A549 (cell line): ENCODE data around the gene DBF4. TPM values are rescaled to one million over a fixed set of nuclear protein-coding genes. Genes with fewer than 3 reads are reported as not detected.

Experiments
- ATAC-seq, 2 experiments: fragments of 200-7000 bp in 1 of 2; fragments of >200 bp in 1 of 2; cut with Nextera tagmentation in 1 of 2; cut with Tn5 transposase in 1 of 2; 3 replicates each; pipeline versions ENCODE4 v1.8.0 to v1.9.1; 2018 to 2020; ENCODE audit warnings: mild to moderate bottlenecking in 1 of 2, moderate library complexity in 1 of 2
- CTCF ChIA-PET: fragments of 300-600 bp; sonication (Branson Sonifier 250); formaldehyde crosslinking; extraction: SDS; loops from one replicate; lab custom pipeline; 2021; ENCODE audit warnings: antibody characterized with exemption, inconsistent platforms; lab: Yijun Ruan, JAX
- POLR2A ChIA-PET: fragments of 350-600 bp; formaldehyde crosslinking; extraction: SDS; loops from one replicate; lab custom pipeline; 2021; ENCODE audit warnings: antibody characterized with exemption, inconsistent platforms; lab: Yijun Ruan, JAX
- DNase-seq, 2 experiments: peaks; one replicate each; pipeline versions ENCODE4 v3.0.0 to v3.0.0-alpha.2; 2011 to 2016; ENCODE audit warnings: low read depth in 1 of 2, low spot score in 1 of 2
- FAIRE-seq: peaks from 2 replicates; lab custom pipeline; 2011; peaks lifted over from hg19 to GRCh38; lab: Jason Lieb, UNC
- H3K27ac ChIP-seq, 2 experiments: fragments of >200 bp; sonication (Bioruptor Twin); formaldehyde crosslinking; 3 replicates each; pipeline ENCODE4 v1.5.1; 2016 to 2017
- H3K4me1 ChIP-seq: fragments of >200 bp; sonication (Bioruptor Twin); formaldehyde crosslinking; 3 replicates; pipeline ENCODE4 v1.6.1; 2016
- H3K4me2 ChIP-seq: fragments of >200 bp; sonication (Bioruptor Twin); formaldehyde crosslinking; 3 replicates; pipeline ENCODE4 v1.6.1; 2016
- H3K4me3 ChIP-seq: fragments of >200 bp; sonication (Bioruptor Twin); formaldehyde crosslinking; 3 replicates; pipeline ENCODE4 v1.5.1; 2016
- H3K9me3 ChIP-seq: fragments of >200 bp; sonication (Bioruptor Twin); formaldehyde crosslinking; 3 replicates; pipeline ENCODE4 v1.6.1; 2016
- BHLHE40 ChIP-seq: IDR thresholded peaks from 2 replicates; pipeline ENCODE4 v1.6.1; 2012; ENCODE audit warnings: low read depth, low read length, inconsistent platforms
- CBX8 ChIP-seq: fragments of 200-600 bp; sonication (generic); IDR thresholded peaks from 2 replicates; pipeline ENCODE4 v1.6.1; 2016
- CHD4 ChIP-seq: fragments of 200-600 bp; sonication (generic); IDR thresholded peaks from 2 replicates; pipeline ENCODE4 v1.6.1; 2016; ENCODE audit warnings: antibody characterized with exemption, mild to moderate bottlenecking, borderline replicate concordance
- EHMT2 ChIP-seq: fragments of 200-600 bp; sonication (generic); IDR thresholded peaks from 2 replicates; pipeline ENCODE4 v1.6.1; 2016; ENCODE audit warnings: antibody characterized with exemption, low read depth, mild to moderate bottlenecking, moderate library complexity
- ESRRA ChIP-seq: fragments of 150-350 bp; IDR thresholded peaks from 2 replicates; pipeline ENCODE4 v1.6.1; 2014; ENCODE audit warnings: mild to moderate bottlenecking, low read length, borderline replicate concordance
- FOSL2 ChIP-seq, 2 experiments: fragments of 450-650 bp in 1 of 2; fragments of >200 bp in 1 of 2; sonication (Bioruptor Twin) in 1 of 2; formaldehyde crosslinking; IDR thresholded peaks; 2 replicates each; pipeline versions ENCODE4 v1.5.0 to v1.6.1; 2016 to 2020; ENCODE audit warnings: mild to moderate bottlenecking in 1 of 2, moderate library complexity in 1 of 2
- FOXS1 ChIP-seq: fragments of 250-450 bp; sonication (Bioruptor Pico); IDR thresholded peaks from 2 replicates; pipeline ENCODE4 v1.5.0; 2020; ENCODE audit warnings: mild to moderate bottlenecking, moderate library complexity
- GATA3 ChIP-seq: IDR thresholded peaks from 2 replicates; pipeline ENCODE4 v1.6.1; 2012; ENCODE audit warnings: borderline replicate concordance
- HEYL ChIP-seq: fragments of 250-450 bp; sonication (Bioruptor Pico); IDR thresholded peaks from 2 replicates; pipeline ENCODE4 v1.8.0; 2021; ENCODE audit warnings: mild to moderate bottlenecking, moderate library complexity
- JUN ChIP-seq, 2 experiments: fragments of >200 bp; sonication (Bioruptor Twin); formaldehyde crosslinking; IDR thresholded peaks; 2 replicates in 1 of 2; 3 replicates in 1 of 2; pipeline ENCODE4 v1.6.1; 2016 to 2017
- KDM5A ChIP-seq: fragments of 200-600 bp; sonication (generic); IDR thresholded peaks from 2 replicates; pipeline ENCODE4 v1.6.1; 2016; ENCODE audit warnings: antibody characterized with exemption, mild to moderate bottlenecking
- MAFK ChIP-seq: fragments of 450-650 bp; IDR thresholded peaks from 2 replicates; pipeline ENCODE4 v1.6.1; 2014; ENCODE audit not compliant: partially characterized antibody
- NPAS2 ChIP-seq: fragments of 250-450 bp; sonication (Bioruptor Pico); IDR thresholded peaks from 2 replicates; pipeline ENCODE4 v1.8.0; 2022; ENCODE audit warnings: mild to moderate bottlenecking, moderate library complexity, borderline replicate concordance
- NR3C1 ChIP-seq: fragments of >200 bp; sonication (Bioruptor Twin); formaldehyde crosslinking; IDR thresholded peaks from 3 replicates; pipeline ENCODE4 v1.6.1; 2017
- PHF8 ChIP-seq: fragments of 200-600 bp; sonication (generic); IDR thresholded peaks from 2 replicates; pipeline ENCODE4 v1.6.1; 2016; ENCODE audit warnings: low read depth, mild to moderate bottlenecking, antibody characterized with exemption, moderate library complexity, borderline replicate concordance
- POLR2A ChIP-seq: IDR thresholded peaks from 2 replicates; pipeline ENCODE4 v1.6.1; 2012; ENCODE audit warnings: mild to moderate bottlenecking, low read length
- POLR2AphosphoS2 ChIP-seq: conservative IDR thresholded peaks from 2 replicates; pipeline ENCODE4 v1.6.1; 2012; ENCODE audit warnings: low read length, improper control_type of control experiment, inconsistent platforms
- RCOR1 ChIP-seq: fragments of 150-350 bp; IDR thresholded peaks from 2 replicates; pipeline ENCODE4 v1.6.1; 2014; ENCODE audit warnings: antibody characterized with exemption, low read length, low read depth
- SMC3 ChIP-seq: fragments of >200 bp; sonication (Bioruptor Twin); formaldehyde crosslinking; IDR thresholded peaks from 3 replicates; pipeline ENCODE4 v1.6.1; 2018; ENCODE audit warnings: inconsistent platforms
- SREBF2 ChIP-seq: fragments of 450-650 bp; IDR thresholded peaks from 2 replicates; pipeline ENCODE4 v1.6.1; 2014; ENCODE audit warnings: mild to moderate bottlenecking, moderate library complexity
- TP53 ChIP-seq: fragments of 250-450 bp; sonication (Bioruptor Pico); IDR thresholded peaks from 2 replicates; pipeline ENCODE4 v1.5.0; 2021; ENCODE audit warnings: mild to moderate bottlenecking, moderate library complexity
- ZFP36 ChIP-seq: fragments of 450-650 bp; IDR thresholded peaks from 2 replicates; pipeline ENCODE4 v1.6.1; 2014; ENCODE audit warnings: borderline replicate concordance; ENCODE audit not compliant: partially characterized antibody
- ZNF302 ChIP-seq: fragments of 250-450 bp; sonication (Bioruptor Pico); IDR thresholded peaks from 2 replicates; pipeline ENCODE4 v1.9.0; 2021; ENCODE audit warnings: inconsistent platforms, mild to moderate bottlenecking, moderate library complexity
- whole genome bisulfite sequencing: methylation state at CpG from one replicate; pipeline ENCODE4 v1.1.6; 2017; ENCODE audit errors: missing lambda C conversion rate; 5-methylcytosine and 5-hydroxymethylcytosine counted together
- polyA plus RNA-seq, 4 experiments: library from polyadenylated mRNA; depleted of rRNA in 3 of 4; stranded (reverse); fragments of >200 nt; fragmentation: RNase III in 1 of 4; extraction: RNeasy Plus Mini Kit Qiagen cat#74134 plus additional on column Dnase treatment in 1 of 4; gene quantifications; 2 replicates in 3 of 4; 3 replicates in 1 of 4; pipeline ENCODE4 v1.2.3, GENCODE V29; 2011 to 2017
- TF ChIP-seq, protein P1 (sequence below): fragments of >200 bp; sonication (Bioruptor Twin); formaldehyde crosslinking; IDR thresholded peaks from 2 replicates; pipeline ENCODE4 v1.6.1; 2016
- TF ChIP-seq, protein P2 (sequence below): fragments of 250-450 bp; sonication (Bioruptor Pico); IDR thresholded peaks from 2 replicates; pipeline ENCODE4 v1.5.0; 2020; ENCODE audit warnings: low read depth, mild to moderate bottlenecking, moderate library complexity
- TF ChIP-seq, protein P3 (sequence below): fragments of >200 bp; sonication (Bioruptor Twin); formaldehyde crosslinking; IDR thresholded peaks from 3 replicates; pipeline ENCODE4 v1.6.1; 2016
- TF ChIP-seq, protein P4 (sequence below): fragments of >200 bp; sonication (Bioruptor Twin); formaldehyde crosslinking; IDR thresholded peaks from 3 replicates; pipeline ENCODE4 v1.5.1; 2016

Gene DBF4
- polyA plus RNA-seq, 2 of the 4 experiments (the other 2 are of a cell fraction), result 27.8 to 29.3 TPM

DNA sequence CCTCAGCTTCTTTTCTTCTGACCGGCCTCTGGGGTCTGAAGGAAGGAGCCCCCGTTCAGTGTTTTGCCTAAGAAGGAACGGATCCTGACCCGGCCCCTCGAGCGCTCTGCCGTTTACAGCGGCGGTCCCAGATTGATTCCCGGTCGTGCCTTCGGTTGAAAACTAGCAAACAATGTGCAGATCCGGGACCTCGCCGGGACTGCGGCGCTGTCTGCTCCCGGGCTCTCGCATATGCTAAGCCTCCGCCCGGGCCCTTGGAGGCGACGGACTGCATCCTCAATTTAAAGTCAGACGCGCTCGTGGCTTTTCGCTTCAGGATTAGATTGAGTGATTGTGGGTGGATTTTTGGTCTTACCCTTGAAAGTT, 559 bp downstream of the DBF4 start:
- Histone ChIP-seq H3K4me1 (peaks cover 20% of the 10 kb centered on the region), H3K9me3 (0 out of 3 replicates have a peak, but pooled peaks cover 4% of the 10 kb centered on the region), H3K27ac (peak overlapping the region; percentile 92 to 93), H3K4me3 (peak overlapping the region; percentile 94), H3K4me2 (peak overlapping the region; percentile 82)
- DNase-seq (peak; percentile 33 to 62), ATAC-seq (peak; percentile 61 to 68), FAIRE-seq (no peak)
- TF ChIP-seq ZFP36 (no peak), ZNF302 (CRISPR knock-in tag) (no peak), POLR2AphosphoS2 (no peak), JUN (IDR thresholded peaks at IDR 0.05) (0 out of 5 replicates have a peak, but pooled peaks of 1 of the 2 experiments have one; percentile 4), GATA3 (no peak), ESRRA (no peak), FOXS1 (CRISPR knock-in tag) (no peak), SREBF2 (no peak), CBX8 (no peak), NPAS2 (CRISPR knock-in tag) (no peak), PHF8 (0 out of 2 replicates have a peak, but pooled peaks have one; percentile 30), RCOR1 (no peak), TP53 (CRISPR knock-in tag) (no peak), KDM5A (0 out of 2 replicates have a peak, but pooled peaks have one; percentile 15)
- TF ChIP-seq, protein P1, sequence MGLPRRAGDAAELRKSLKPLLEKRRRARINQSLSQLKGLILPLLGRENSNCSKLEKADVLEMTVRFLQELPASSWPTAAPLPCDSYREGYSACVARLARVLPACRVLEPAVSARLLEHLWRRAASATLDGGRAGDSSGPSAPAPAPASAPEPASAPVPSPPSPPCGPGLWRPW, result no peak
- WGBS, result 2% methylated on average over 24 of the region's 27 CpGs
- POLR2A ChIA-PET, result interaction anchor here (0.6 kb wide), 1 partner anchor 77 kb away, joined by 8 read pairs; no protein-coding TSS in a partner anchor
- CTCF ChIA-PET, result interaction anchor here (0.6 kb wide), 1 partner anchor 664 kb away, joined by 3 read pairs; no protein-coding TSS in a partner anchor

DNA sequence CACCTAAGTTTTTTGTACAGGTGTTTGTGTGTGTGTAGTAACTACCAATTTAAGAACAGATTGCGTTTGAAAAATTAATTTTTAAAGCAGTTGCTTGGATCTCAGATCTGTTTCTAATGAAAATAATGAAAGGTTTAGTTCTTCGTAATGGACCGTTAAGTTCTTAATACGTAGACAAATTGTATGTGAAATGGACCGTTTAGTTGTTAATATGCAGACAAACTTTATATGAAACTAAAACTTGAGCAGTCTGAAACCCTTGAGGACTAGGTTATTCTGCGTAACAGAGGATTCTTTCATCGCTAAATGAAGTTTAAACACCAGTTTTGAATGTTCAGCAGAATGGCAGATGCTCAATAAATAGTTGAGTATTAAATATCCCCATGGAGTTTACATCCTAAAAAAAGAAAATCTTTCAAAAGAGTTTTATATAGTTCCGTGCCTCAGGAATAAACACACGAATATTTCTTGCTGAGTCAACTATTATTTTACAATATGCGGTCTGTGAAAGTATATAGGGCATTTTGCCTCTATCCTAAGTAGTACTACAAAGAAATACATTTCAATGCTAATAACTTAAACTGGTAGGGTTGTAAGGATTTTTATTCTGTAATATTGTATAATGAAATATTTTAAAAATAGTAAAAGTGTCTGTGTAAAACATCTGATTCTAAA, 1.2 kb downstream of the DBF4 start:
- FAIRE-seq (no peak), ATAC-seq (no peak), DNase-seq (no peak)
- WGBS, result 4% methylated on average over 10 of the region's 10 CpGs
- peak overlapping the region; percentile 82 for H3K4me2 ChIP-seq
- peaks cover 20% of the 10 kb centered on the region for H3K4me1 ChIP-seq
- peak overlapping the region; percentile 94 for H3K4me3 ChIP-seq
- H3K27ac ChIP-seq, result peak overlapping the region; percentile 92 to 93
- POLR2A ChIA-PET, result interaction anchor here (0.6 kb wide), 1 partner anchor 78 kb away, joined by 8 read pairs; no protein-coding TSS in a partner anchor
- CTCF ChIA-PET, result interaction anchor here (1.1 to 1.7 kb wide), 3 partner anchors 9 to 80 kb away, joined by 3 to 8 read pairs (median 3); no protein-coding TSS in a partner anchor
- TF ChIP-seq MAFK (peak; percentile 95), JUN (IDR thresholded peaks at IDR 0.05) (0 out of 5 replicates have a peak, but pooled peaks of 1 of the 2 experiments have one; percentile 14), EHMT2 (no peak), SREBF2 (no peak), BHLHE40 (no peak), SMC3 (no peak), CHD4 (no peak), HEYL (no peak), FOSL2 (IDR thresholded peaks at IDR 0.05) (no peak), FOSL2 (CRISPR knock-in tag; IDR thresholded peaks at IDR 0.05) (no peak), POLR2A (no peak), NR3C1 (no peak), ZNF302 (CRISPR knock-in tag) (no peak), RCOR1 (no peak)
- TF ChIP-seq, protein P2, sequence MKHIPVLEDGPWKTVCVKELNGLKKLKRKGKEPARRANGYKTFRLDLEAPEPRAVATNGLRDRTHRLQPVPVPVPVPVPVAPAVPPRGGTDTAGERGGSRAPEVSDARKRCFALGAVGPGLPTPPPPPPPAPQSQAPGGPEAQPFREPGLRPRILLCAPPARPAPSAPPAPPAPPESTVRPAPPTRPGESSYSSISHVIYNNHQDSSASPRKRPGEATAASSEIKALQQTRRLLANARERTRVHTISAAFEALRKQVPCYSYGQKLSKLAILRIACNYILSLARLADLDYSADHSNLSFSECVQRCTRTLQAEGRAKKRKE, result no peak
- TF ChIP-seq, protein P3, sequence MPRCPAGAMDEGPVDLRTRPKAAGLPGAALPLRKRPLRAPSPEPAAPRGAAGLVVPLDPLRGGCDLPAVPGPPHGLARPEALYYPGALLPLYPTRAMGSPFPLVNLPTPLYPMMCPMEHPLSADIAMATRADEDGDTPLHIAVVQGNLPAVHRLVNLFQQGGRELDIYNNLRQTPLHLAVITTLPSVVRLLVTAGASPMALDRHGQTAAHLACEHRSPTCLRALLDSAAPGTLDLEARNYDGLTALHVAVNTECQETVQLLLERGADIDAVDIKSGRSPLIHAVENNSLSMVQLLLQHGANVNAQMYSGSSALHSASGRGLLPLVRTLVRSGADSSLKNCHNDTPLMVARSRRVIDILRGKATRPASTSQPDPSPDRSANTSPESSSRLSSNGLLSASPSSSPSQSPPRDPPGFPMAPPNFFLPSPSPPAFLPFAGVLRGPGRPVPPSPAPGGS, result no peak
- TF ChIP-seq, protein P4, sequence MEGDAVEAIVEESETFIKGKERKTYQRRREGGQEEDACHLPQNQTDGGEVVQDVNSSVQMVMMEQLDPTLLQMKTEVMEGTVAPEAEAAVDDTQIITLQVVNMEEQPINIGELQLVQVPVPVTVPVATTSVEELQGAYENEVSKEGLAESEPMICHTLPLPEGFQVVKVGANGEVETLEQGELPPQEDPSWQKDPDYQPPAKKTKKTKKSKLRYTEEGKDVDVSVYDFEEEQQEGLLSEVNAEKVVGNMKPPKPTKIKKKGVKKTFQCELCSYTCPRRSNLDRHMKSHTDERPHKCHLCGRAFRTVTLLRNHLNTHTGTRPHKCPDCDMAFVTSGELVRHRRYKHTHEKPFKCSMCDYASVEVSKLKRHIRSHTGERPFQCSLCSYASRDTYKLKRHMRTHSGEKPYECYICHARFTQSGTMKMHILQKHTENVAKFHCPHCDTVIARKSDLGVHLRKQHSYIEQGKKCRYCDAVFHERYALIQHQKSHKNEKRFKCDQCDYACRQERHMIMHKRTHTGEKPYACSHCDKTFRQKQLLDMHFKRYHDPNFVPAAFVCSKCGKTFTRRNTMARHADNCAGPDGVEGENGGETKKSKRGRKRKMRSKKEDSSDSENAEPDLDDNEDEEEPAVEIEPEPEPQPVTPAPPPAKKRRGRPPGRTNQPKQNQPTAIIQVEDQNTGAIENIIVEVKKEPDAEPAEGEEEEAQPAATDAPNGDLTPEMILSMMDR, result no peak
- H3K9me3 ChIP-seq, result no peaks in the 10 kb centered on the region
